Activated CD4-positive, alpha-beta T cell treated with anti-CD3 and anti-CD28 coated beads, Interleukin-2, amount 50 U/mL, for 48 hours (primary cell): ENCODE measurements around the gene POLR2L.

Experiments used
- DNase-seq, 2 experiments: peaks; one replicate each; pipeline ENCODE4 v3.0.0-alpha.2; 2020

POLR2L gene

DNA sequence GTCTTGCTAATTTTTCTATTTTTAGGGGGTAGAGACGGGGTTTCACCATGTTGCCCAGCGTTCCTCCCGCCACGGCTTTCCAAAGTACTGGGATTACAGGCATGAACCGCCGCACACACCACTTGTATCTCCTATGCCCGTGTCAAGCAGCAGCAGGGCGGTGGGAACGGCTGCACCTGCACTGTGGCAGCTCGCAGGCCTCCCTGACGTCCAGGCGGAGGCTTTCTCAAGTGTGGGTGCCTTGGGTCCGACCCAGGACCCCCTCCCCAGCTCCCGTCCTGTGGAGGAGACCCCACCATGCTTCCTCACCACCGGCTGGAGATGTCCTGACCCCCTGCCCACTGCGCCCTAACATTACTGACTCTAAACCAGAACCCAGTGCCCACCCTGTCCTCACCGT is 26.1 kb upstream of the POLR2L start:
- no peak for DNase-seq

DNA sequence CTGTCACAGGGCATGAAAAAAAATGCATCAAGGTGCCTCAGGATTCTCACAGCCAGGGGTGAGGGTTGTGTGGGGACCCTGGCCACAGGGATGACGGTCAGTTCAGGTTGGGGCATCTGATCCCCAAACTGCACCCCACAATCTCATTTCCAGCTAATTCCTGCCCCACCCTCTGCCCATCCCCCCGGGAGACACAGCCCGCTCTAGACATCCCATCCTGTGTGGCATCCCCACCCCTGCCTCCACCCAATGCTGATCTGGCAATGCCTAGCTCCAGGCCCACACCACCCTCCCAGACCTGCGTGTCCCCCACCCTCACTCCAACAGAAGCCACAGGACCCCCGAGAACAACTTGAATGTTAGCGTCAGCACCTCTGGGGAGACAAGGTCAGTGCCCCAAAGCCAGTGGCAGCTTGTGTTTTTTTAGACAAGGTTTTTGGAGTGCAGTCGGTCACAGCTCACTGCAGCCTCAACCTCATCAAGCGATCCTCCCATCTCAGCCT is 25.6 kb upstream of the POLR2L start:
- DNase-seq: no peak

DNA sequence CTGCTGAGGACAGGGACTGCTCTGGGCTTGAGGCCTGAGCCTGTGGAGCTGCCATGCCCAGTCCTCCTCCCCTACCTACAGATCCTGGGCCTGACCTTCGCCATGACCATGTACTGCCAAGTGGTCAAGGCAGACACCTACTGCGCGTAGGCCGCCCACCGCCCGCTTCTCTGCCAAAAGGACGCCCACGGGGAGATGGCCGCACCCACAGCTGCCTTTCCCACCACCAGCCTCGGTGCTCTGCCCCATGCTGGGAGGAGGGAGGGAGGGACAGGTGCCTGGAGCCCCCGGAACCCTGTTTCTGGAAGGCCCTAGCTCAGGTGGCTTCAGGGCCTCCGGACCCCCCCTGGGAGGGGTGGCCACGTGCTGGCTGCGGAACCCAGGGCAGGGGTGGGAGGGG is 24.2 kb upstream of the POLR2L start:
- no peak for DNase-seq

DNA sequence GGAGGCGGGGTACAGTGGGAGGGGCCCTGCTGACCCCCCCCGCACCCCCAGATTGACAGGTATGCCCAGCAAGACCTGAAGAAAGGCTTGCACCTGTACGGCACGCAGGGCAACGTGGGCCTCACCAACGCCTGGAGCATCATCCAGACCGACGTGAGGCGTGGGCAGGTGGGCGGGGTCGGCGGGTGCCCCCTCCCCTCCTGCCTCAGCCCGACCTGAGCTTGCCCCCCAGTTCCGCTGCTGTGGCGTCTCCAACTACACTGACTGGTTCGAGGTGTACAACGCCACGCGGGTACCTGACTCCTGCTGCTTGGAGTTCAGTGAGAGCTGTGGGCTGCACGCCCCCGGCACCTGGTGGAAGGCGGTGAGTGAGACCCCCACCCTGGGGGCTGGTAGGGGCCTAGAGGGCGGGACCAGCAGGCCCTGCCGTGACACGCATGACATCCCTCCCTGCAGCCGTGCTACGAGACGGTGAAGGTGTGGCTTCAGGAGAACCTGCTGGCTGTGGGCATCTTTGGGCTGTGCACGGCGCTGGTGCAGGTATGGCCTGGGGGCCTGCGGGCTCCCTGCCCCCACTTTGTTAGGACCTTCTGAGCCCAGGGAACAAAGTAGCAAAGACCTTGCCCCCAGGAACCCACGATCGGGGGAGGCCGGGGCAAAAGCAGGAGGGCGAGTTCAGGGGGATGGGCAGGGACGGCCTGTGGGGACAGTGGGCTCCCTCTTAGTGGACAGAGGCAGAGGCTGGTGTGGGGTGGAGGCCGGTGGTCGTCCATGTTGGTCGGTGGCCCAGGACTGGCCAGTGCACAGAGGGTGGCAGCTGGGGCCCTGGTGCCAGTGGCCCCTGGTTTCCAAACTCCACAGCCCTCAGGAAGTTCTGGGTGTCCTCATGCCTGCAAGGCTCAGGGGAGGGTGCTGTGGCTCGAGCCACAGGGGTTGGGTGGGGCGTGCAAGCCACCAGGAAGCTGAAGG is 23.4 kb upstream of the POLR2L start:
- DNase-seq: no peak

DNA sequence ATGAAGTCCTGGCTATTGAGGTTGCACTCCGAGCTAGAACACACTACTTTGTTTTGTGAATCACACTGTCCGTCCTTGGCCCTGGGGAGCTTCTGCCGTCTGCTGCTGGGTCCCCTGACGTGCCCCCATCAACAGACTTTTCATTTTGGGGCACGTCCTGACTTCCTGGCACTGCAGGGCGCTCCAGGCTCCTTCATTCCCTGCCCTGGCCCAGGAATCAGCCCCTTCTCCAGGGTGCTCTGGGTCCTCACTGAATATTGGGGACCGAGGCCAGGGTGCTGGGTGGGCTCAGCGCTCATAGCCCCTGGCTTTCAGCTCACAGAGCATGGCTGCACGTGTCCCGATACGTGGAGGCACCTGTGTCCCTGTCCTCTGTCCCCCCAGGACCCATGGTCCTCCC is 22.6 kb upstream of the POLR2L start:
- no peak for DNase-seq

DNA sequence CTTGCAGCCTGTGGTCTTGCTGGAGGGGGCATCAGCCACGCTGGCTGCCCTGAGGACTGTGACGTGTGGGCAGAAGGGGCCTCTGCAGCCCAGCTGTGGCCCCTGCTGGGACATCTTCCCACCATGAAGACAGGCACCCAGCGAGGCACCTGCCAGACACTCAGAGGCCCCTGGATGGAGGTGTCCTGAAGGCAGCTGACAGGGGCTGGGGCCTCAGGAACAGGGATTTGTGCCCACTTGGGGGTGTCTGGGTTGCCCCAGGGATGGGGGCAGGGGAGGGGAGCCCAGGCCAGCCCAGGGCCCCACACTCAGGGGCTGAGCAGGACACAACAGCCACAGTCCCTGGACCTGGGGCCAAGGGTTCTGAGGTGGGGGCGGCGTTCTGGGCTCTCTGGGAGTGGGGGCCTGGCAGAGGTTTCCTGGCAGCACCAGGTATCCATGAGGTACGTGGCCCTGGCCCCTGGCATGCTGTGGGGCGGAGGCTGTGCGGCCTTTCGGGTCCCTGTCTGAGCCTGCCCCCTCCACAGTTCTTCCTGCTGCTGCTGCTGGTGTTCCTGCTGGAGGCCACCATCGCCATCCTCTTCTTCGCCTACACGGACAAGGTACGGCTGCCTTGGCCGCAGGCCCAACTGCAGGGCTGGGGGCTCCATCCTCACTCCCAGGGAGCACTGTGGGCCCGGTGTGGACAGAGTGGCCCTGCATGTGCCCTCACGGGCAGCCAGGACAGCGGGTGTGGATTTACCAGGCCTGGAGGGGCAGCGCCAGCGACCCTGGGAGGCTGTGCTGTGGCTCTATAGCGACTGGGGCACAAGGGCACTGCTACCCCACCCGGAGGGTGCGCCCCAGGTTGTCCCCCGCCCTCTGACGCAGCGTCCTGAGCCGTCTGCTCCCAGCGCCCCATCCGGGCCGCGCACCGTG is 21.8 kb upstream of the POLR2L start:
- no peak for DNase-seq

DNA sequence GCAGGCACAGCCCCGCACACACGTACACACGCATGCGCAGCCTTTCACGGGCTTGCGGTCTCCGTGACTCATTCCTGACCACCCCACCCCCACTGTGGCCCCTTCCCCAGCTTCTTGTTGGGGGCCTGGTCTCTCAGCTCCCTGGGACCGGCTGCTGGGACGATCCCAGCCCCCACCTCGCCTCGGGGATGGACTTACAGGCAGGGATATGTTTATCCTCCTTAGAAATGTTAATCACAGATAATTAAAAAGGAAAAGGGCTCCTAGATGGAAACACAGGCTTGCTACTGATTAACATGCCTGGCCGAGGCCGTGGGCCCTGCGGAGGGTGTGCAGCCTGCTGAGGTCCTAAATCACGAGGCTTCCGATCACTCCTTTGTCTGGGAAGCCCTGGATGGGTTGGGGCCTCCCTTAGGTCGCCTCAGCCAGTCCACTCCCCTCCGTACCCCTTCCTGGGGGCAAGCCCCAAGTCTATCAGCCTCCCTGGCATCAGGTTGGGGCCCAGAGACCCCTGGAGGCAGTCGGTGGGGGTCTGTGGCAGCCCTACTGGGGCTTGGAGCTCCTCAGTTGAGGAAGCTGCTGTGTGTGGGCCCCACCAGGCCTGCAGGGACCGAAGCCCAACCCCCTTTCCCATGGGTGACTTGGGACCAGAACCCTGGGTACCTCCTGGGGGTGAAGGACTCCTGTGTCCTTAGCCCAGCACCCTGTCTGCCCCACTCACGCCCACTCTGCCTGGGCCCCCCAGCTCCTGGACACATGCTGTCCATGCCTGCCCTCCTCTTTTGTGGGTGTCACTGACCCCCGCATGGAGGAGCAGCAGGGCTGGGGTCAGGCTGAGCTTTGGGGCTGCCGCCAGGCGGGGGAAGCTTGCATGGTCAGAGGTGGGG is 20.9 kb upstream of the POLR2L start:
- DNase-seq: no peak

DNA sequence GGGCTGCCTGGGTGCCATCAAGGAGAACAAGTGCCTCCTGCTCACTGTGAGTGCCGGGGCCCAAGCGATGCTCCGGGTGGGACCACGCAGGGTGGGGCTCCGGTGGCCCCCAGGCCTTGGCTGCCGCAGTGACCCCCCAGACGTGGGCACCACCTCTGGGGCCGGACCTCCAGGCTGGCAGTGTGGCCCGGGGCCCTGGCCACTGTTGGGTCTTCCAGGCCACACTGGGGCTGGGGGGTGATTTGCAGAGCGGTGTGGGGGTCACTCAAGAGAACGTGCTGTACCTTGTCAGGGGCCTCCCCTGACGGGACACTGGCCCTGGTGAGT is 20.3 kb upstream of the POLR2L start:
- no peak for DNase-seq

DNA sequence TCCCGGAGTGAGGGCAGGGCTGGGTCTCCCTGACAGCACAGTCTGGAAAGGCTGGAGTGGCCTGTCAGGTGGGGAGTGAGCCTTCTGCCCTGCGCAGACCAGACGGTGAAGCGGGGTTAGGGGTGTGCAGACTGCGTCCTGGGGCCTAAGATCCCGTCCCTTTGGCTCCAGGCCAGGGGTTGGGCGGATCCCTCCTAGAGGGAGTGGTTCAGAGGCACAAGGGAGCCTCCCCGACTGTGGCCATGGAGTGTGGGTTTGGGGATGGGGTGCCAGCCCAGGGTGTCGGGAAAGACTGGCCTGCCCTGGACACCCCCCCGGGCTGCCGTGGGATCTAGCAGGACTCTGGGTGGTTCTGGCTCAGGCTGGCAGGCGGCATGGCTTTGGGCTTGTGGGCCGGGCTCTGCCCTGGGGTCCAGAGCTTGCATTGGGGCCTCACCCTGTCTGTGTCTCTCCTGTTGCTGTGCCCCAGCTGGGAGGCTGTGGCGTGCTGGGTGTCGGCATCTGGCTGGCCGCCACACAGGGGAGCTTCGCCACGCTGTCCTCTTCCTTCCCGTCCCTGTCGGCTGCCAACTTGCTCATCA is 19.8 kb upstream of the POLR2L start:
- DNase-seq: no peak

DNA sequence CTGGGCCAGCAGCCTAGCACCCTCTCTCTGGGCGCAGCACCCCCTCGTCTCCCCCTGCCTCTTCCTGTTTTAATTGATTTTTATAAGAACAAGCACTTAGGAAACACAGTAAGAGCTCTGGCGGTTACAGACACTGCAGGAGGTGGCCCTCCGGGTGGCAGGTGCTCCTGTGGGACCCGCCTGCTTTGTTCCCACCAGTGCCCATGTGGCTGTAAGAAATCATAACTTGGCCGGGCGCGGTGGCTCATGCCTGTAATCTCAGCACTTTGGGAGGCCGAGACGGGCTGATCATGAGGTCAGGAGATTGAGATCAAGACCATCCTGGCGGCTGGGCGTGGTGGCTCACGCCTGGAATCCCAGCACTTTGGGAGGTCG is 18.8 kb upstream of the POLR2L start:
- DNase-seq: no peak

DNA sequence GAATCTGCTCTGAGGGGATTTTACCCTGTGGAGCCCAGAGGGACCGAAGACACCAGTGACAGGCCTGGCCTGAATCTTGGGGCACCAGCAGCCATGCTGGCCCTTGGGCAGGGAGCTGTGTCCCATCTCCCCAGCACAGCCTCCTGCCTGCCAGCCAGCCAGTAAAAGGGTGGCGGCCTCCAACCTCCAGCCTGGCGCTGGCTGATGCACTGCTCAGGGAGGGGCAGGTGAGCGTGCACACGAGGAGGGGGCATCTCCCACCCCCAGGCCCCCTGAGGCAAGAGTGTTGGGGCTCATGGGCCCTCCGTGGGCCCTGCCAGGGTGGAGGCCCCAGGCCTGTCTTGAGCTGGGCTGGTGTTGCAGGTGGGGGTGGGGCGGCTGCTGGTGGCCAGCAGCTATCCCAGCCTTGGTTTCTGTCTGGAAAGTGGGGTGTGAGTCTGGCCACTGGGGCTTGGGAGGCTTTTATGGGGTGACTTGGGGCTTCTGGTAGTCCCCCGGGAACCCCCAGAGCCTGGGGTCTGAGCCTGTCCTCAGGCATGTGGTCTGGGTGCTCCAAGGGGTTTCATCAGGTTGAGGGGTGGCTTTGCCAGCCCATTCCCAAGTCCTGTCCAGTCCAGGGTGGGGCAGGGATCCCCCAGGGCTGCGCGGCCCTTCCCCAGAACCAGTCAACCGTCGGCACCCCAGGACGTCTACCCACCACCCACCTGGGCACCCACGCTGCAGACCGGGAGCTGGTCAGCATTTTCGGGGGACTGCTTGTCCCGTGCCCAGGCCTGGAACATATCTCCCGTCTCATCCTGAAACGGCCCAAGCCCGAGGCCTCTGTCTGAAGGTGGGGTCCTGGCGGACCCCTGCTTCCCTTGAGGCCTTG is 18.1 kb upstream of the POLR2L start:
- no peak for DNase-seq

DNA sequence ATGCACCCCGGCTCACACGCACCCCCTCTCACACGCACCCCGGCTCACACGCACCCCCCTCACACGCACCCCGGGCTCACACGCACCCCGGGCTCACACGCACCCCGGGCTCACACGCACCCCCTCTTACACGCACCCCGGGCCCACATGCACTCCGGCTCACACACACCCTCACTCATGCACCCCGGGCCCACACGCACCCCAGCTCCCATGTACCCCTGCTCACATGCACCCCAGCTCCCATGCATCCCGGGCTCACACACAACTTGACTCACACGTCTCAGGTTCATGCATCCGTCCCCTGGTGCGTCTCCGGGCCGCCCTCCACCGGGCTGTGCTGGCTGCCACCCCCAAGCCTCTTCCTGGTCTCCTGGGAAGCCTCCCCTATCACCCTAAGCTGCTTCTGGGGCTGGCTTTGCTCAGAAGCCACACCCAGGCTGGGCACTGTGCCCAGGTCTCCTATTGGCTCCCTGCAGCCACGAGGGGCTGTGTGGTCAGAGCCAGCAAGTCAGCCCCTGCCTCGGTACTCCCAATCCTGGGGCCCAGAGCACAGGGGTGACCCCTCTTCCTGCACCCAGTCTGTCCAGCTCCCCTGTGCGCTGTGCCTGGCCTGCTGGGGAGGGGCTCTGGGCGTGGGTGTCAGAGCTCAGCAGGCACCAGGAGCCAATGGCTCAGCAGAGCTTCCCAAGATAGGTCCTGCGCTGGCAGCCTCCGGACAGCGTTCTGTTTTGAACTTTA is 17.2 kb upstream of the POLR2L start:
- no peak for DNase-seq

DNA sequence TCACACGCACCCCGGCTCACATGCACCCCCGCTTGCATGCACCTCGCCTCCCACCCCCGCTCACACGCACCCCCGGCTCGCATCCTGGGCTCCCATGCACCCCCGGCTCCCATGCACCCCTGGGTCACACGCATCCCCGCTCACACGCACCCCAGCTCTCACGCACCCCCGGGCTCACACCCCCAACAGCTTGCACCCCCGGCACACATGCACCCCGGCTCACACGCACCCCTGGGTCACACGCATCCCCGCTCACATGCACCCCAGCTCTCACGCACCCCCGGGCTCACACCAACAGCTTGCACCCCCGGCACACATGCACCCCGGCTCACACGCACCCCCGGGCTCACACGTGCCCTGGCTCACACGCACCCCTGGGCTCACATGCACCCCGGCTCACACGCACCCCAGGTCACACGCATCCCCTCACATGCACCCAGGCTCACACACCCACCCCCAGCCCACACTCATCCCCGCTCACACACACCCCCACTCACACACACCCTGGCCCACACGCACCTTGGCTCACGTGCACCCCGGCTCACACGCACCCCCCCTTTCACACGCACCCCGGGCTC is 16.5 kb upstream of the POLR2L start:
- no peak for DNase-seq

DNA sequence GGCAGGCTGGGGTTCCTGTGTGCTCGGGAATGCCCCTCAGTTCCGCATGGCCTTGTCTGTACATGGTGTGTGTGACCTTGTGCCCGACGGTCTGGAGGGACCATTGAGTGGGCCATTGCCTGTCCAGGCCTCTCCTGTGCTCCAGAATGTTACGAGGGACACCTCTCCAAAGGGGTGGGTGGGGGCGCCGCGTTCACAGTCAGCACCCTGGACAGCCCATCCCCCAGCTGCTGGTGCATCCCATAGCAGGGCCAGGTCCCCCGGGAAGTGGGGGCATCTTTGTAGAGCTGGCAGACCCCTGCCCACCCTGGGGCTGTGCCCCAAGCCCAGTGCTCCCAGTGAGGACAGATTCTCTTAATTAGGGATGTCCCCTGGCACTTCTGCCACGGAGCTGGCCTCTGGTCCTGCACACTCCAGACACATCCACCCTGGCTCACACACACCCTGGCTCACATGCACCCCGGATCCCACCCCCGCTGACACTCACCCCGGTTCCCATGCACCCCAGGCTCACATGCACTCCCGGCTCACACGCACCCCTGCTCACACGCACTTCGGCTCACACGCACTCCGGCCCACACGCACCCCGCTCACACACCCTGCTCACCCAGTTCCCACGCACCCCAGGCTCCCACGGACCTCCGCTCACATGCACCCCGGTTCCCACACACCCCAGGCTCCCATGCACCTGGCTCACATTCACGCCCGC is 15.9 kb upstream of the POLR2L start:
- no peak for DNase-seq

DNA sequence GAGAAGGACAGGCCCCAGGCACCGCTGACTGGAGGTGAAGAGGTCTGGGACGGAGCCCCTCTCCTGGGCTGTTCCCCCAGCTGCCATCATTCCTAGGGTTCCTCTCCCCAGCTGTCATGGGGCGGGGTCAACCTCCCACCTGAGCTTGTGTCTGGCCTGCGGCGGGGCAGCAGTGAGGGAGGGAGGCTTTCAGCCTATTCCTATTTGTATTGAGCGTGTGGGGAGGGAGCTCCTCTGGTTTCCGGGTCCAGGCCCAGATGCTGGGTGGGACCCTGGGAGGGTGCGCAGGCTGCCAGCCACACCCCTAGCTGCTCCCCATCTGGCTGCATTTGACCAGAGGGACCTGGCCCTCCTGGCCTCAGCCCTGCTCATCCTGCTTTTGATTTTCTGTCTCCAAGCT is 14.1 kb upstream of the POLR2L start:
- no peak for DNase-seq

DNA sequence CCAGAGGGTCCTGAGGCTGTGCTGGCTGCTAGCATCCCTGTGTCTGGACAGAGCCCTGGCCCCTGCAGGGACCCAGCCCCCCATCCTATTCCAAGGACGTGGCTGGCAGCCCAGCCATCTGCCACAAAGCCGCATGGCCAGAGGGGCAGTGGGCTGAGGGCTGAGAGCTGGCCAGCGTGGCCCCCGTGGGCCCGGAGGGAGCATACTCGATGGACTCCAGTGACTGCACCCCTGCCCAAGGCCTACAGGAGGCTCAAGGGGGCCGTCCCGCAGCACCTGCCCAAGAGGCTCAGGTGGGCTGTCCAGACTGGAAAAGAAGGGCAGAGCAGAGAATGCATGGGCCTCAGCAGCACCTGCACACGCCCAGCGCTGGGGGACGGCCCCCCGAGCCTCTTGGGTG is 13.5 kb upstream of the POLR2L start:
- no peak for DNase-seq

DNA sequence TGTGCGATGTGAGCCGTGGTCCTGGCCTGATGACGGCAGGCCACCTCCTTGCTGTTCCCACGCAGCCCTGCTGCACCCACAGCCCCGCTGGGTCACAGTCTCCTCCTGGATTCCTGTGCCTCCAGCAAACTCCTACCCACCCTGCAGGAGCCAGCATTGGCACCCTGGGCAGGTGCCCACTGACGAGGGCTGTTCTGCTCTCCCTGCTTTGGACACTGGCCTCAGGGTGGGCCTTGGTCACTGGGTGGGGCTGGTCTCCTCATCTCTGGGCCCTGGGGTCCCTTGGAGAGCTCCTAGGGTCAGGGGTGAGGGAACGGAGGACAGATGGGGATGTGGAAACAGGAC is 13.0 kb upstream of the POLR2L start:
- no peak for DNase-seq

DNA sequence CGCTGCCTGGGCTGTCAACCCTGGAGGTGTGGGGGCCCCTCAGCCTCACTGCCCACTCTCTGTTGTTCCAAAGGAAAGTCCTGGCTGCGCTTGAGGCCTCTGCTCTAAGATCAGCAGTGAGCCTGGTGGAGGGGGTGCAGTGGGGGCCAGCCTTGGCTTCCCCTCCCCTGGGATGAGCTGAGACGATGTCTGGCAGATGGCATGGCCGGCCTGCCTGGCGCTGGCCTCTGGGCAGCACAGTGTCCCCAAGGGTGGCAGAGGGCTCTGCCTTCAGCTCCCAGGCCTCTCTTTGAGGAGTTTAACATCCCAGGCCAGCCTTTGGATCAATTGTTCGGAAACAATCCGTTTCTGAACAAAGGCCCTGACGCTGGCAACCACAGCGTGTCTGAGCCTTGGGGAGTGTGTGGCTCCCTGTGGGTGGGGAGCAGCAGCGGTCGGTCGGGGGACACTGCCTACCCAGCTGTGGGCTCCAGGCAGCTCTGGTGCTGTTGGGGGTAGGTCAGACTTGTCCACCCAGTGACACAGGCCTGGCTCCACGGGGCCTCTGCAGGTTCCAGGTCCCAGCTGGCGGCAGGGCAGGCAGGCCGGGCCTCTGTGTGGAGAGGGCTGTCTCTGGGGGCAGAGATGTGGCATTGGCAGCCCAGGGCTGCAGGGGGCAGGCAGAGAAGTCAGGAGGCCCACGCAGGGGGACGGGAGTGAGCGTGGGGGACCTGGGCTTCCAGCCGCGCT is 12.4 kb upstream of the POLR2L start:
- DNase-seq: no peak
